C1 segment of cervical spinal cord (tissue), 14 donors: ENCODE data around the gene HOXB1.
"Not testable (repeated sequence)": the region's sequence is repeated elsewhere in the genome, so short reads cannot be mapped to it uniquely, and the experiment has no call there.

Experiments
- DNase-seq, 14 donors: peaks; one replicate each; lab custom pipeline; 2025; lab: John Stamatoyannopoulos, UW

Gene HOXB1

DNA sequence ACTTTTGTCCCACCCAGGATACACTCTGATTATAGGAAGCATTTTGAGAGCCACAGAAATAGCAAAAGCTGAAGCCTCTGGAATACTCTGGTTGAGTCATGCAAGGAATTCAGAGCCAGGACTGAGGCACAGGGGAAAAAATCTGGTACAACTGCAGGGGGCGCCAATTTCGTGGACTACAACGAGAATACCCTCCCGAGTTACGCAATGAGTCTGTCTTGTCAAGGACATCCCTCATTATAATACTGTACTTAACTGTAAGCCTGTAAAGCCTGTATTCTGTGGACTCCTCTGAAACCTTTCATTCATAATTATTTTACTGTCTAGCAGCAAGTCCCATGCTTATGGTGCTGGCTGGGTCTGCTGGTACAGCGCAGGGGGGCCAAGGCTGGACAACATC lies 7.8 kb downstream of the HOXB1 start:
- no peak for DNase-seq

- no peak for DNase-seq
Measured at GRCh38 chr17:48522031-48522653, 8.7 kb downstream of the HOXB1 start.

DNA sequence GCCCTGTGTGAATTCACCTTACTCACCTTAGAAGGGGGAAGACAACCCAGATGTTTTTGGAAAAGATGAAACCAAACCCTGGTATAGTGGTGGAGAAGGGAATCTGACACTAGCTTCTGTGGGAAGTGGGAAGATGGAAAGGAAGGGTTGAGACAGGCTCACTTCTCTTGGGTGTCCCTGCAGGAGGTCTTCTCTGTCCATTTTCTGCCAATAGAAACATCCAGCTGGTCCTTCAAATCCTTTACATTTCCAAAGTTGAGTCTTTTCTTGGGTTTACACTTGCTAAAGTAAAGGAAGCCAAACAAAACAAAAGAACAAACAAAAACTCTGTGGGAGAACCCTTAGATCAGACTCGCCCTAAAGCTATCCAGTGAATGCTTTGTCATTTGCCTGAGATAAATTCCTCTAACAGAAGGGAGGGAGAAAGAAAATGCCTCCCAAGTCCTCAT lies 10.2 kb downstream of the HOXB1 start:
- no peak for DNase-seq

- DNase-seq: no peak
Measured at GRCh38 chr17:48519427-48519826, 11.4 kb downstream of the HOXB1 start.

- no peak for DNase-seq
Measured at GRCh38 chr17:48517478-48517877, 13.3 kb downstream of the HOXB1 start.

DNA sequence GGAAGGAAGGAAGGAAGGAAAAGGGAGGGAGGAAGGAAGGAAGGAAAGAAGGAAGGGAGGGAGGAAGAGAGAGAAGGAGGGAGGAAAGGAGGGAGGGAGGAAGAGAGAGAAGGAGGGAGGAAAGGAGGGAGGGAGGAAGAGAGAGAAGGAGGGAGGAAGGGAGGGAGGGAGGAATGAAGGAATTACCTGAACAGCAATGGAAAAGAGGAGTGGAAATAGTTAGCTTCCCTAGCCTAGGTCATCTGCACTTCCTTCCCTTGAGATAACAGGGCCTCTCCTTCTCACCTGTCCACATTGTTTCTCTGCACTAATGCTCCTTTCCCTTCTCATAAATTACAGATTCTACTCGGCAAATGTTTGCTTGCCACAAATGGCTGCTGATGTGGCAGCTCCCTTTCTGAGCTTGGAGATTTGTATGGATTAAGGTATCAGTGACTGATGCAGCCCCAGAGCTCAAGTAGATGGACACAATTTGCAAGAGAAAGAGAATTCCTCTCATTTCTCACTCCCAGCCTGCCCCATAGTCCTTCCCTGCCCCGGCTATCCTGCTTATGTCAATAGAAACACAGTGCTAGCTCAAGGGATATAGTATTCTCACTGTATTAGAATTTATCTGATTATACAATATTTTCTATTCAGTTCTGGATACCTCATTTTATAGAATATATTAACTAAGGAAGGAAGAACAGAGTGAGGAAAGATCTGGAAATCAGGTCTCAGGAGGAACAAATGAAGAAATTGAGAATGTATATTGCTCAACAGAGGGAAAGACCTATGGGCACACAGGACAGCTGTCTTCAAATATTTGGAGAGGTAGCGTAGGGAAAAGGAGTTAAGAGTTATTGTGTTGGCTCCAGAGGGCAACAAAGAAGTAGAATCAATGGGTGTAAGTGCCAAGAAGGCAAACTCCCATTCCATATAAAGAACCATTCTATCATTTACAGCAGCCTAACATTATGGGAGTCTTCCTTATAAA lies 14.6 kb downstream of the HOXB1 start:
- no peak for DNase-seq

- no peak for DNase-seq
Measured at GRCh38 chr17:48514477-48514876, 16.3 kb downstream of the HOXB1 start.

DNA sequence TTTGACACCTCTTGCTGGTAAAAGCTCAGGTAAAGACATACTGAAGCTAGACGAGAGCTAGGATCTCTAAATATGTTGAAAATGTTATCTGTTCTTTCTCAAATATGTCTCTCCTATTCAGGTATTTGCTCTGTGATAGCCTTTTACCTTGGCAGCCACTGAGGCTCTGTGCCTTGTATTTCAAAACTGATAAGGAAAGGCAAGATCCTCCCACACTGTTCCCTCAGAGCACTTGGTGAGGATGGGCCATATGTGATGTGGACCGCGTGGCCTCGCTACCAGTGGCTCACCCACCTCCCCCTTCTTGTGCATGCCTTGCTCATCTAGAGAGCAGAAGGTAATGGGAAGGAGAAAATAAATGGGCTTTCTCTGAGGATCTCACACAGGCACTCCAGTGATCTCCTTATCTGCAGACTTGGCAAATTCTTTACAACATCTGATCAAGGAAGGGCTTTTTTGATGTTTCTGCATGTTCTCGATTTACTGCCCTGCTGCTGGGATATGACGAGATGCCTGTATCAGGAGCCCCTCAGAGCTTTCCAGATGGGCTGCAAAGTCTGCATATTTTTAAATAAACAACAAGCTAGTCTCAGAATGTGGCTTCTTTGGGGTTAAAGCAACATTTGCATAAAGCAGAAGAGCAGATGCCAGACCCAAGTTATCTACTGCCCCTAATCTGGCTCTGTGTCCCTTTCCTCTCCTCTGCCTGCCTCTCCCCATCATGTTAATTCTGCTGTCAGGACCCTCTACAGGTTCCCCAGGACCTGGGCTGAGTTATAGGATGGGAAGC lies 16.9 kb downstream of the HOXB1 start:
- DNase-seq: no peak

- no peak for DNase-seq
Measured at GRCh38 chr17:48513097-48513496, 17.7 kb downstream of the HOXB1 start.

DNA sequence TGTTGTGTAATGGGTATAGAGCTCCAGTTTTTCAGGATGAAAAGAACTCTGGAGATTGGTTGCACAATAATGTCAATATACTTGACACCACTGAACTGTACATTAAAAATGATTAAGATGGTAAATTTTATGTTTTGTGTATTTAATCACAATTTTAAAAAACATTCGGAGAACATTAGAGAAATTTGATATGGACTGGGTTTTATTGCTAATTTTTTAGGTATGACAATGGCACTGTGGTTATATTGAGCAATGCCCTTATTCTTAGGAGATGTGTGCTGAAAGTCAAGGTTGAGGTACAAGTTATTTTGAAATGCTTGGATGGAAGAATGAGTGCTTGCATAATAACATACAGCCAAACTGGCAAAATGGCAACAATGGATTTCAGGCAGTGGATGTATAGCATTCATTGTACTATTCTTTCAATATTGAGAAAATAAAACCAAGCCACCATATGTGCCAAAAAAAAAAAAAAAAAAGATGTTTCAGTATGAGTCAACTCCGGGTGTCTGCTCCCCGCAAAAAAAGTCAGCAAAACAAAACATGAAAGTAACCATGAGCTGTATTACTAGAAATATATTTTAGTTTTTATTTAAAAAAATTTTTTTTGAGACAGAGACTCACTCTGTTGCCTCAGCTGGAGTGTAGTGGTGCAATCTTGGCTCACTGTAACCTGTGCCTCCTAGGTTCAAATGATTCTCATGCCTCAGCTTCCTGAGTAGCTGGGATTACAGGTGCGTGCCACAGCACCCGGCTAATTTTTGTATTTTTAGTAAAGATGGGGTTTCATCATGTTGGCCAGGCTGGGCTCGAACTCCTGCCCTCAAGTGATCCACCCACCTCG lies 19.8 kb downstream of the HOXB1 start:
- no peak for DNase-seq

DNA sequence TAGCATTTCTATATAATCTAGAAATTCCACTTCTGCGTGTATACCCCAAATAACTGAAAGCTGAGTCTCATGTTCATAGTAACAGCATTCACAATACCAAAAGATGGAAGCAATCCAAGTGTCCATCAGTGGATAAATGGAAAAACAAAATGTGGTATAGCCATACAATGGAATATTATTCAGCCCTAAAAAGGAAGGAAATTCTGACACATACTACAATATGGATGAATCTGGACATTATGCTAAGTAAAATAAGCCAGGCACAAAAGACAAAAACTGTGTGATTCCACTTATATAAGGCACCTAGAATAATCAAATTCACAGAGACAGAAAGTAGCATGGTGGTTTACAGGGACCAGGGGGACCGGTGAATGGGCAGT lies 20.4 kb downstream of the HOXB1 start:
- DNase-seq: no peak

DNA sequence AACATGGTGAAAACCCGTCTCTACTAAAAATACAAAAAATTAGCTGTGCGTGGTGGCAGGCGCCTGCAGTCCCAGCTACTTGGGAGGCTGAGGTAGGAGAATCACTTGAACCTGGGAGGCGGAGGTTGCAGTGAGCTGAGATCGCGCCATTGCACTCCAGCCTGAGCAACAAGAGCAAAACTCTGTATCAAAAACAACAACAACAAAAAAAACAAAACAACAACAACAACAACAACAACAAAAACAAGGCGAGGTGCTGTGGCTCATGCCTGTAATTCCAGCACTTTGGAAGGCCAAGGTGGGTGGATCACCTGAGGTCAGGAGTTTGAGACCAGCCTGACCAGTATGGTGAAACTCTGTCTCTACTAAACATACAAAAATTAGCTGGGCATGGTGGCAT lies 21.1 kb downstream of the HOXB1 start:
- not testable (repeated sequence) for DNase-seq

DNA sequence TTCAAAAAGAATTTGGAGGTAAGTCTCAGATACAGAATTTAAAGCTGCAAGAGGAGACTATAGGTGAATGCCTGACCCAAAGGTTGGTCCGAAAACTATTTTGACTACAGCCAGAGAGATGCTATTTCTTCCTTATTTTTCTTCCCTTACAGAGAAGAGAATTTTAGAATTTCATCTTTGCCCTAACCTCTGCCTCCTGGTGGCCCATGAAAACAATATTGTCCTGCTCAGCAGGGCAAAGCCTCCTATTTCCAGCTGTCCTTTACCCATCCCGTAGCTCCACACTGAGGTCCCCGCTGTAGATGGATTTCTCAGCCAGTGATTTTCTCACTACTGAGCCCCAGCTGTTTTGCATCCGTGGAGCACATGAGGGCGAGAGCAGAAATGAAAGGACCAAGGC lies 24.6 kb downstream of the HOXB1 start:
- DNase-seq: no peak

DNA sequence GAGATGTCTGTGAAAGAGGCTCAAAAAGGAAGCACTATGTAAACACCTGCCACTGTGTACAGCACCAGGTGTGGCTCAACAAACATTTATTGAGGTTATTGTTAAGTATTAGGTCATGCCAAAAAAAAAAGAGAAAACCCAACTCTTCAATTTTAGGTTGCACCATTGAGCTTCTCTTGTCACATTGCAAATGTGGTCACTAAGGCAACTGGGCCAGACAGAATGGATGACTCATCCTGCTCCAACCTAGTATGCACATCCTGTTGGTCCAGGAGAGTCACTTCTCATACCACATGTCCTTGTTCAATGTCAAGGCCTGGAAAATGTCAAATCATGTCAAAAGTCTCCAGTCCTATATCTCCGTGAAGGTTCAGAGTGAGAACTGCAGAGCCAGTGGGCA lies 25.0 kb downstream of the HOXB1 start:
- DNase-seq: no peak

DNA sequence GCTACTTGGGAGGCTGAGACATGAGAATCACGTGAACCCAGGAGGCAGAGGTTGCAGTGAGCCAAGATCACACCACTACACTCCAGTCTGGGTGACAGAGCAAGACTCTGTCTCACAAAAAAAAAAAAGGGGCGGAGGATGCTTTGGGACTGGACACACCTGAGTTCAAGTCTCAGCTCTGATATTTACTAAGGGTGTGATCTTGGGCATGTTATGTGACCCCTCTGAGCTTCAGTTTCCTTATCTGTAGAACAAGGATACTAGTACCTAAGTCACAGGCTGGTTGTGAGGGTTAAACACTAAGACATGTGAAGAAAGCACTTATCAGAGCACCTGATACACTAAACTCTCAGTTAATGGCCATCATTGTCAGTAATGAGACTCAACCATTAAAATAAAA lies 25.9 kb downstream of the HOXB1 start:
- DNase-seq: no peak

GRCh38 chr17:48503747-48504146 lies 27.1 kb downstream of the HOXB1 start:
- no peak for DNase-seq

GRCh38 chr17:48502901-48503300 lies 27.9 kb downstream of the HOXB1 start:
- DNase-seq: no peak

DNA sequence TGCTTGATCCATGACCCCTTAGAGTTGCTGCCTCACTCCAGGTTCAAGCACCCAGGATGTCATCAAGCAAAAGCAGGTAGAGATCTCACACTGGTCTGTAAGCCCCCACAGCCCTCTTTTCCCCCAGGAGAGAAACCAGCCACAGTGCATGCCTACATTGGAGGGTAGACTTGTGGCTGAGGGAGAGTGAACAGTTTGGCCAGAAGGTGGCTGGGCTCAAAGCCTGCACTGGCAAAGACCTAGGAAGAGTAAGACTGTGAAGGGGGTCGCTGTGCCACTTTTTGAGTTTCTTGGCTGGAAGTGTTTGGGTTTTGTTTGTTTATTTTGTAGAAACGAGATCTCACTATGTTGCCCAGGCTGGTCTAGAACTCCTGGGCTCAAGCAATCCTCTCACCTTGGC lies 28.5 kb downstream of the HOXB1 start:
- DNase-seq: no peak

DNA sequence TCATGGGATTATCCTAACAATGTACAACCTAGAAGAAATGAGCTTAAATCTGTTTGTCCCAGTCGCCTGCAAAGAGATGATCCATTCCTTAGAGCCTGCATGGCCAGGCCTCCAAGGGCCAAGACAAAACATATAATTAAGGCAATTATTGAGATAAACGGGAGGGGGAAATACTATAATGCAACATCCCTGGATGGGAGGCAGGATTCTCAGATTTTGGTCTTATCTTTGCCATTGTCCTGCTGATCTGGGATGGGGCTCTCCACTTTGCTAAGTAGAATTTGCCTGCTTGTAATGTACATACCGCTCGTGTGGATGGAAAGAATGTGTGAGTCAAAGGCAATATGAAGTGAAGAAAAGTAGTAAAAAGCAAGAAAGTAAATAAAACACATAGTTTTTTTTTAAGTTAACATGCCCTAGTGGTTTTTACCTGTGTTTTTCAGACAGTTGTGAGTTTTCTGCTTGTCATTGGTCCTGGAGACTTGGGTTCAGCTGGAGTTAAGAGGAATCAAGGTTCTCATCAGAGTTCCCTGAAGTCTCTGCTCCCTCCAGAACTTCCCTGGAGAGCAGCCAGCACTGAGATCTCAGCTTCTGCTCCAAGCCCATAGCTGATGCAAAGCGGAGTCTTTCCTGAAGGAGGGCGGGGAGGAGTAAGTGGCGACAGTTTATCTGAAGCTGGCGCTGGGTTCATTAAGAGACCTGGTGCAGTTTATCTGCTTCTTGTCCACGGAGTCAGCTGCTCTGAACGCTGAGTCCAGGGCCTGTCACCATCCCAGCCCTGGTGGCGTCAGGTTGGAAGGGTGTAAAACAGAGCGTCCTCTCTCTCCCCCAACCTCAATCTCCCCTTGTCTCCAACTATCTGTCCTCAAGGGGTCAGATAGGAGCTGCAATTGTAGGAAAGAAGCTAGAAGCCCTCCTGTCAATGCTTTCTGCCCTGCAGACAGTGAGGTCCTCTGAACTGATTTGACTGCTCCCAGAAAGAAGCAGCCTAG lies 30.1 kb downstream of the HOXB1 start:
- DNase-seq: no peak
